ENCODE measurements around the gene PIP4K2C. TPM values are rescaled to one million over a fixed set of nuclear protein-coding genes. Genes with fewer than 3 reads are reported as not detected.
A peak's percentile ranks its signal among the peaks of the same experiment; 100 is the strongest.

PIP4K2C gene
- total RNA-seq (2014; rRNA removed; shearing (Covaris generic); ENCODE audit: low replicate concordance) = 33.7 and 39.2 TPM in 2 replicates

- in situ Hi-C loops (cut with HindIII; ENCODE audit: low pct_unique_long_range_greater_than_20kb, low sequenced_read_pairs) = no loop called here
- DNase-seq (ENCODE audit: low read depth) = peak; percentile 90
Observed at GRCh38 chr12:57590864-57591781, at the start of gene PIP4K2C. PIP4K2C (plus strand) TSS chr12:57591192; CDS start chr12:57591290, 98 bp downstream.

- no peak for DNase-seq (ENCODE audit: low read depth)
- in situ Hi-C loops (cut with HindIII; ENCODE audit: low pct_unique_long_range_greater_than_20kb, low sequenced_read_pairs) = no loop called here
Observed at GRCh38 chr12:57541717-57542116, 49.3 kb upstream of the PIP4K2C start.

- DNase-seq (ENCODE audit: low read depth) = no peak
Observed at GRCh38 chr12:57543581-57543980, 47.4 kb upstream of the PIP4K2C start.

GRCh38 chr12:57545809-57546437, 45.1 kb upstream of the PIP4K2C start:
- in situ Hi-C loops (cut with HindIII; ENCODE audit: low pct_unique_long_range_greater_than_20kb, low sequenced_read_pairs) = no loop called here
- DNase-seq (ENCODE audit: low read depth) = peak; percentile 10

More at GRCh38 chr12:57543581-57543980, 47.4 kb upstream of the PIP4K2C start:
- in situ Hi-C loops (cut with HindIII; ENCODE audit: low pct_unique_long_range_greater_than_20kb, low sequenced_read_pairs) = no loop called here

- in situ Hi-C loops (cut with HindIII; ENCODE audit: low pct_unique_long_range_greater_than_20kb, low sequenced_read_pairs) = no loop called here
- peak; percentile 95 for DNase-seq (ENCODE audit: low read depth)
Observed at GRCh38 chr12:57546438-57547287, 44.3 kb upstream of the PIP4K2C start, which contains the start of gene DCTN2. DCTN2 (minus strand) TSS chr12:57547192; CDS start chr12:57547063, 129 bp downstream.

- no peak for DNase-seq (ENCODE audit: low read depth)
- in situ Hi-C loops (cut with HindIII; ENCODE audit: low pct_unique_long_range_greater_than_20kb, low sequenced_read_pairs) = no loop called here
Observed at GRCh38 chr12:57547288-57548012, 43.5 kb upstream of the PIP4K2C start.

- DNase-seq (ENCODE audit: low read depth) = no peak
- in situ Hi-C loops (cut with HindIII; ENCODE audit: low pct_unique_long_range_greater_than_20kb, low sequenced_read_pairs) = no loop called here
Observed at GRCh38 chr12:57548013-57548315, 43.0 kb upstream of the PIP4K2C start.

GRCh38 chr12:57548488-57548887, 42.5 kb upstream of the PIP4K2C start:
- in situ Hi-C loops (cut with HindIII; ENCODE audit: low pct_unique_long_range_greater_than_20kb, low sequenced_read_pairs) = no loop called here
- DNase-seq (ENCODE audit: low read depth) = no peak

GRCh38 chr12:57549203-57549908, 41.6 kb upstream of the PIP4K2C start:
- in situ Hi-C loops (cut with HindIII; ENCODE audit: low pct_unique_long_range_greater_than_20kb, low sequenced_read_pairs) = no loop called here
- no peak for DNase-seq (ENCODE audit: low read depth)

GRCh38 chr12:57549909-57550640, 40.9 kb upstream of the PIP4K2C start, which contains the start of gene KIF5A:
KIF5A (plus strand) TSS chr12:57550044; CDS start chr12:57550272, 228 bp downstream.
- in situ Hi-C loops (cut with HindIII; ENCODE audit: low pct_unique_long_range_greater_than_20kb, low sequenced_read_pairs) = no loop called here
- DNase-seq (ENCODE audit: low read depth) = no peak

GRCh38 chr12:57550641-57551549, 40.1 kb upstream of the PIP4K2C start:
- DNase-seq (ENCODE audit: low read depth) = no peak
- in situ Hi-C loops (cut with HindIII; ENCODE audit: low pct_unique_long_range_greater_than_20kb, low sequenced_read_pairs) = no loop called here

- no peak for DNase-seq (ENCODE audit: low read depth)
- in situ Hi-C loops (cut with HindIII; ENCODE audit: low pct_unique_long_range_greater_than_20kb, low sequenced_read_pairs) = no loop called here
Observed at GRCh38 chr12:57551637-57552305, 39.2 kb upstream of the PIP4K2C start.

- in situ Hi-C loops (cut with HindIII; ENCODE audit: low pct_unique_long_range_greater_than_20kb, low sequenced_read_pairs) = no loop called here
Observed at GRCh38 chr12:57552306-57552651, 38.7 kb upstream of the PIP4K2C start.

GRCh38 chr12:57552835-57553313, 38.1 kb upstream of the PIP4K2C start:
- in situ Hi-C loops (cut with HindIII; ENCODE audit: low pct_unique_long_range_greater_than_20kb, low sequenced_read_pairs) = no loop called here
- no peak for DNase-seq (ENCODE audit: low read depth)

More at GRCh38 chr12:57552306-57552651, 38.7 kb upstream of the PIP4K2C start:
- no peak for DNase-seq (ENCODE audit: low read depth)
